GM12878 (cell line): ENCODE results near the gene USP54. TPM values are rescaled to one million over a fixed set of nuclear protein-coding genes. Genes with fewer than 3 reads are reported as not detected.

Experiments
- ATAC-seq: fragments of 200-7000 bp; cut with Tn5 transposase; 3 replicates; pipeline ENCODE4 v1.9.1; 2020; ENCODE audit warnings: mild to moderate bottlenecking, moderate library complexity
- BruUV-seq: library from RNA; stranded (reverse); fragments of 400-500 nt; replicated peaks from 2 replicates; lab custom pipeline; 2021; lab: Mats Ljungman, UMichigan
- CTCF ChIA-PET: fragments of 300-600 bp; sonication (Branson Sonifier 250); formaldehyde crosslinking; extraction: SDS; loops from one replicate; lab custom pipeline; 2021; ENCODE audit warnings: inconsistent platforms; lab: Yijun Ruan, JAX
- POLR2A ChIA-PET: fragments of 350-600 bp; formaldehyde crosslinking; extraction: SDS; loops from one replicate; lab custom pipeline; 2021; ENCODE audit warnings: inconsistent platforms; lab: Charles Lee
- RAD21 ChIA-PET: fragments of 300-600 bp; sonication (Branson Sonifier 250); formaldehyde crosslinking; loops from one replicate; lab custom pipeline; 2023; ENCODE audit warnings: antibody characterized with exemption; ENCODE audit not compliant: unreplicated experiment; lab: Charles Lee
- SMC1A ChIA-PET: fragments of 300-600 bp; sonication (Branson Sonifier 250); formaldehyde crosslinking; loops from one replicate; lab custom pipeline; 2023; ENCODE audit not compliant: unreplicated experiment, uncharacterized antibody; lab: Charles Lee
- DNase-seq: peaks from one replicate; pipeline ENCODE4 v3.0.0-alpha.2; 2011; ENCODE audit warnings: low read depth, low spot score
- FAIRE-seq: peaks from 3 replicates; lab custom pipeline; 2011; peaks lifted over from hg19 to GRCh38; lab: Jason Lieb, UNC
- H2AFZ ChIP-seq: 2 replicates; pipeline ENCODE4 v1.6.0; 2011; ENCODE audit warnings: low read depth, low read length, control low read depth; ENCODE audit not compliant: control insufficient read depth
- H3K27ac ChIP-seq: 2 replicates; pipeline ENCODE4 v1.5.1; 2011; ENCODE audit warnings: control low read depth; ENCODE audit not compliant: control insufficient read depth, insufficient read depth
- H3K27me3 ChIP-seq, 2 experiments: replicated peaks in 1 of 2; 2 replicates each; pipeline versions ENCODE4 v1.6.0 to v1.6.1; 2011; ENCODE audit warnings: low read length in 1 of 2; ENCODE audit not compliant: control insufficient read depth in 2 of 2, insufficient read depth in 2 of 2
- H3K36me3 ChIP-seq, 2 experiments: 2 replicates each; pipeline ENCODE4 v1.5.1; 2011; ENCODE audit warnings: low read length in 1 of 2; ENCODE audit not compliant: control insufficient read depth in 2 of 2, insufficient read depth in 2 of 2
- H3K4me1 ChIP-seq: 2 replicates; pipeline ENCODE4 v1.6.1; 2011; ENCODE audit warnings: mild to moderate bottlenecking, low read length, moderate library complexity, mixed read lengths; ENCODE audit not compliant: control insufficient read depth, insufficient read depth
- H3K4me2 ChIP-seq: 2 replicates; pipeline ENCODE4 v1.6.0; 2011; ENCODE audit warnings: control low read depth; ENCODE audit not compliant: control insufficient read depth, insufficient read depth
- H3K4me3 ChIP-seq: fragments of 200-600 bp; sonication (generic); 2 replicates; pipeline ENCODE4 v1.5.1; 2016
- H3K79me2 ChIP-seq: 2 replicates; pipeline ENCODE4 v1.6.0; 2011; ENCODE audit warnings: low read length; ENCODE audit not compliant: control insufficient read depth, insufficient read depth
- H3K9ac ChIP-seq: 2 replicates; pipeline ENCODE4 v1.8.0; 2011; ENCODE audit warnings: low read length, control low read depth, mixed read lengths; ENCODE audit not compliant: control insufficient read depth, insufficient read depth
- H3K9me3 ChIP-seq: replicated peaks from 3 replicates; pipeline ENCODE4 v1.5.1; 2011; ENCODE audit warnings: mild to moderate bottlenecking, low read length; ENCODE audit not compliant: control insufficient read depth, insufficient read depth
- H4K20me1 ChIP-seq: 2 replicates; pipeline ENCODE4 v1.6.0; 2011; ENCODE audit not compliant: control insufficient read depth, insufficient read depth
- ASH2L ChIP-seq: fragments of 300-600, 200-600 bp; sonication (generic); IDR thresholded peaks from 2 replicates; pipeline ENCODE4 v1.6.1; 2017; ENCODE audit warnings: low read depth, mild to moderate bottlenecking, borderline replicate concordance
- CEBPB ChIP-seq, 2 experiments: fragments of 150-350 bp in 1 of 2; IDR thresholded peaks; 2 replicates each; pipeline ENCODE4 v1.6.1; 2012 to 2014; ENCODE audit warnings: low read depth in 2 of 2, low read length in 2 of 2, borderline replicate concordance in 1 of 2, inconsistent platforms in 1 of 2
- EZH2 ChIP-seq: IDR thresholded peaks from 2 replicates; pipeline ENCODE4 v1.6.1; 2012; ENCODE audit warnings: low read depth, mild to moderate bottlenecking, control low read depth, inconsistent platforms, low read length, borderline replicate concordance; ENCODE audit not compliant: control insufficient read depth
- HDAC2 ChIP-seq: fragments of 200-600 bp; sonication (generic); IDR thresholded peaks from 2 replicates; pipeline ENCODE4 v1.6.1; 2017
- NFXL1 ChIP-seq: fragments of 450-650 bp; IDR thresholded peaks from 2 replicates; pipeline ENCODE4 v1.6.1; 2017; ENCODE audit warnings: antibody characterized with exemption, mild to moderate bottlenecking, borderline replicate concordance
- NR2C2 ChIP-seq: IDR thresholded peaks from 2 replicates; pipeline ENCODE4 v1.6.1; 2011; ENCODE audit warnings: borderline replicate concordance, low read depth; ENCODE audit not compliant: control insufficient read depth, insufficient read length
- TAF1 ChIP-seq: IDR thresholded peaks from 2 replicates; pipeline ENCODE4 v1.6.1; 2011; ENCODE audit warnings: mild to moderate bottlenecking, low read depth, low read length, borderline replicate concordance
- WGBS: methylation state at CpG from one replicate; pipeline ENCODE4 v1.1.6; 2016; ENCODE audit warnings: low lambda C conversion rate; ENCODE audit not compliant: insufficient replicate concordance, insufficient coverage; ENCODE audit errors: missing lambda C conversion rate; 5-methylcytosine and 5-hydroxymethylcytosine counted together
- in situ Hi-C: fragments of 300-500 bp; cut with MboI; formaldehyde crosslinking; loops from 9 replicates; pipeline ENCODE4 v1.14.3; 2018; ENCODE audit warnings: mixed read lengths
- intact Hi-C: fragments of 100-400 bp; cut with micrococcal nuclease; formaldehyde crosslinking; loops from one replicate; pipeline ENCODE4 v1.14.2; 2022; ENCODE audit not compliant: unreplicated experiment
- polyA plus RNA-seq, 11 experiments: library from polyadenylated mRNA; depleted of rRNA in 4 of 11; unstranded in 6 of 11; stranded (reverse) in 5 of 11; fragments of >200 nt; fragmentation: Nextera tagmentation in 4 of 11; fragmentation: Illumina TruSeq in 1 of 11; extraction: Ambion mirVana in 4 of 11; extraction: Trizol in 1 of 11; gene quantifications; 1 replicate in 1 of 11; 2 replicates in 10 of 11; pipeline versions ENCODE4 v1.2.1 to v1.2.3, GENCODE V29; 2011 to 2016; ENCODE audit warnings: inconsistent platforms in 2 of 11, missing spikeins in 2 of 11, low read depth in 1 of 11
- total RNA-seq, 4 experiments: library from RNA; depleted of rRNA in 3 of 4; stranded (reverse); fragments of >200 nt in 3 of 4; fragmentation: Illumina TruSeq in 1 of 4; extraction: Trizol in 1 of 4; gene quantifications; 2 replicates each; pipeline versions ENCODE4 v1.2.1 to v1.2.3, GENCODE V29; 2013 to 2021

Gene USP54
- total and polyA plus RNA-seq, 10 of the 15 experiments (the other 5 are each of a cell fraction or from before 2014, with no cell fraction given): 0.93 to 10.5 (median 5.5) TPM

GRCh38 chr10:73589563-73590126 is 1.5 kb downstream of the USP54 start:
- Histone ChIP-seq H3K4me3 (no peak overlapping the region), H3K27ac (no peak overlapping the region)
- FAIRE-seq: no peak
- ChIA-PET RAD21 (interaction anchor here (0.8 to 2.4 kb wide), 2 partner anchors 36 to 60 kb away, joined by 3 to 6 read pairs; no protein-coding TSS in a partner anchor), SMC1A (interaction anchor here (0.7 to 2.2 kb wide), 4 partner anchors 8 to 60 kb away, joined by 3 to 8 read pairs (median 4); no protein-coding TSS in a partner anchor)
- no peak for TF ChIP-seq HDAC2
- TF ChIP-seq NR2C2: no peak
- no peak for TF ChIP-seq ASH2L
- no peak for TF ChIP-seq CEBPB (IDR thresholded peaks at IDR 0.05; ENCODE audit: borderline replicate concordance in 1 of 2, low read depth in 2 of 2, low read length in 2 of 2)
- no peak for TF ChIP-seq TAF1
- TF ChIP-seq EZH2: no peak
- TF ChIP-seq, all 136 proteins: peak for 0
- CTCF ChIA-PET: interaction anchor here (0.8 kb wide), 1 partner anchor 10 kb away, joined by 3 read pairs; no protein-coding TSS in a partner anchor
- Histone ChIP-seq H4K20me1 (no peaks in the 10 kb centered on the region), H3K9ac (no peak overlapping the region), H3K27me3 (no peaks in the 10 kb centered on the region), H2AFZ (no peak overlapping the region), H3K79me2 (no peaks in the 10 kb centered on the region), H3K9me3 (no peaks in the 10 kb centered on the region), H3K36me3 (no peaks in the 10 kb centered on the region), H3K4me2 (no peak overlapping the region), H3K4me1 (peaks cover 4% of the 10 kb centered on the region; the same call in 1 of the 2 replicates)
- WGBS: 98% methylated on average over 3 of the region's 3 CpGs
- BruUV-seq: no TSS peak
- intact Hi-C loops: no loop called here
- DNase-seq: no peak
- POLR2A ChIA-PET: no interaction called here
- in situ Hi-C loops: no loop called here
- ATAC-seq: no peak

- peaks cover 4% of the 10 kb centered on the region; the same call in 1 of the 2 replicates for H3K4me1 ChIP-seq
- no TSS peak for BruUV-seq
- no peak for ATAC-seq
- CTCF ChIA-PET: no interaction called here
- no peaks in the 10 kb centered on the region for H4K20me1 ChIP-seq
- no peak overlapping the region for H2AFZ ChIP-seq
- H3K9me3 ChIP-seq: no peaks in the 10 kb centered on the region
- 25% methylated on average over 1 of the region's 1 CpG for WGBS
- no peak overlapping the region for H3K27ac ChIP-seq
- H3K4me3 ChIP-seq: no peak overlapping the region
- SMC1A ChIA-PET: no interaction called here
- no peak overlapping the region for H3K4me2 ChIP-seq
- H3K79me2 ChIP-seq: no peaks in the 10 kb centered on the region
- TF ChIP-seq NFXL1: no peak
- intact Hi-C loops: no loop called here
- in situ Hi-C loops: no loop called here
- no peaks in the 10 kb centered on the region for H3K36me3 ChIP-seq
- RAD21 ChIA-PET: no interaction called here
- H3K27me3 ChIP-seq: no peaks in the 10 kb centered on the region
- FAIRE-seq: peak; percentile 13
- POLR2A ChIA-PET: interaction anchor here (0.6 kb wide), 1 partner anchor 280 kb away, joined by 3 read pairs; no protein-coding TSS in a partner anchor
- no peak for DNase-seq
- no peak overlapping the region for H3K9ac ChIP-seq
These were observed 2.5 kb downstream of the USP54 start for GRCh38 chr10:73588656-73589055.
